Measurements from ENCODE around the gene CDHR2. TPM values are rescaled to one million over a fixed set of nuclear protein-coding genes. Genes with fewer than 3 reads are reported as not detected.
A peak's percentile ranks its signal among the peaks of the same experiment; 100 is the strongest.

CDHR2 gene
- total and polyA plus RNA-seq, 2 of the 13 experiments (the other 11 are each of a cell fraction or from before 2014, with no cell fraction given), result 17.9 to 20.9 TPM

DNA sequence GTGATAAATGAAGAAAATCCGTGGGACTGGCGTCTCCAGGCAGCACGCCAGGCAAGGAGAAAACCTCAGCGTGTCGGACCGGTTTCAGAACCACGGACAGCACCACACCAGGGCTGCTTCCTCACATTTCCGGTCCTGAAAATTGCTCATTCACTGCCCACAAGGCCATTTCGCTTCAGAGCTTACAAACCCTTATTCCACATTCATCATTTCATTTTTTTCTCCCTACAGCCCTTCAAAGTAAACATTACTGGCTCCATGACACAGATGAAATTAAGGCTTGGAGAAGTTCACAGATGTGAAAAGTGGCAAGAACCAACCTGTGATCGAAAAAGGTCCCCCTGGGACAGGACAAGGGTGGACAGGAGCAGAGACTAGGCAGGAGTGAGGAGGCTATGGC lies 62.3 kb downstream of the CDHR2 start (continued):
- TF ChIP-seq HDAC2 (CRISPR knock-in tag; IDR thresholded peaks at IDR 0.05) (peak; percentile 73; the same call in 1 of the 2 replicates), ZNF263 (CRISPR knock-in tag; IDR thresholded peaks at IDR 0.05) (no peak), DNMT3B (CRISPR knock-in tag; conservative IDR thresholded peaks at IDR 0.05) (peak; percentile 95), SIX4 (CRISPR knock-in tag; IDR thresholded peaks at IDR 0.05) (peak; percentile 36; the same call in 1 of the 2 replicates), TARDBP (CRISPR knock-in tag; IDR thresholded peaks at IDR 0.05) (no peak), EED (CRISPR knock-in tag; IDR thresholded peaks at IDR 0.05) (no peak), MNT (IDR thresholded peaks at IDR 0.05) (no peak), MAFG (CRISPR knock-in tag; IDR thresholded peaks at IDR 0.05) (no peak), TCF12 (IDR thresholded peaks at IDR 0.05) (no peak), TCF12 (CRISPR knock-in tag; IDR thresholded peaks at IDR 0.05) (no peak), ZNF83 (CRISPR knock-in tag; IDR thresholded peaks at IDR 0.05; ENCODE audit: borderline replicate concordance) (no peak), HOXA5 (CRISPR knock-in tag; IDR thresholded peaks at IDR 0.05) (peak; percentile 79), TFDP1 (CRISPR knock-in tag; IDR thresholded peaks at IDR 0.05; ENCODE audit: borderline replicate concordance) (peak; percentile 35; the same call in 1 of the 2 replicates), ZNF816 (CRISPR knock-in tag; IDR thresholded peaks at IDR 0.05; ENCODE audit: borderline replicate concordance) (no peak), HCFC1 (IDR thresholded peaks at IDR 0.05; ENCODE audit: low read depth, low read length) (no peak), ZBTB42 (CRISPR knock-in tag; IDR thresholded peaks at IDR 0.05) (no peak), BORCS8-MEF2B (CRISPR knock-in tag; IDR thresholded peaks at IDR 0.05) (peak; percentile 87), MXD4 (CRISPR knock-in tag; IDR thresholded peaks at IDR 0.05) (peak; percentile 76; the same call in 1 of the 2 replicates), ZNF598 (CRISPR knock-in tag; IDR thresholded peaks at IDR 0.05; ENCODE audit: borderline replicate concordance) (no peak), YY1 (IDR thresholded peaks at IDR 0.05; ENCODE audit: insufficient read depth, insufficient replicate concordance, low read depth, low read length) (no peak), DMAP1 (CRISPR knock-in tag; IDR thresholded peaks at IDR 0.05) (no peak), ZNF12 (CRISPR knock-in tag; IDR thresholded peaks at IDR 0.05) (peak; percentile 80; the same call in 1 of the 2 replicates), GTF3A (CRISPR knock-in tag; conservative IDR thresholded peaks at IDR 0.05) (no peak)
- TF ChIP-seq, protein P1, sequence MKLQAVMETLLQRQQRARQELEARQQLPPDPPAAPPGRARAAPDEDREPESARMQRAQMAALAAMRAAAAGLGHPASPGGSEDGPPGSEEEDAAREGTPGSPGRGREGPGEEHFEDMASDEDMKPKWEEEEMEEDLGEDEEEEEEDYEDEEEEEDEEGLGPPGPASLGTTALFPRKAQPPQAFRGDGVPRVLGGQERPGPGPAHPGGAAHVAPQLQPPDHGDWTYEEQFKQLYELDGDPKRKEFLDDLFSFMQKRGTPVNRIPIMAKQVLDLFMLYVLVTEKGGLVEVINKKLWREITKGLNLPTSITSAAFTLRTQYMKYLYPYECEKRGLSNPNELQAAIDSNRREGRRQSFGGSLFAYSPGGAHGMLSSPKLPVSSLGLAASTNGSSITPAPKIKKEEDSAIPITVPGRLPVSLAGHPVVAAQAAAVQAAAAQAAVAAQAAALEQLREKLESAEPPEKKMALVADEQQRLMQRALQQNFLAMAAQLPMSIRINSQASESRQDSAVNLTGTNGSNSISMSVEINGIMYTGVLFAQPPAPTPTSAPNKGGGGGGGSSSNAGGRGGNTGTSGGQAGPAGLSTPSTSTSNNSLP (IDR thresholded peaks at IDR 0.05; ENCODE audit: low read depth, low read length), result no peak
- TF ChIP-seq, protein P2, sequence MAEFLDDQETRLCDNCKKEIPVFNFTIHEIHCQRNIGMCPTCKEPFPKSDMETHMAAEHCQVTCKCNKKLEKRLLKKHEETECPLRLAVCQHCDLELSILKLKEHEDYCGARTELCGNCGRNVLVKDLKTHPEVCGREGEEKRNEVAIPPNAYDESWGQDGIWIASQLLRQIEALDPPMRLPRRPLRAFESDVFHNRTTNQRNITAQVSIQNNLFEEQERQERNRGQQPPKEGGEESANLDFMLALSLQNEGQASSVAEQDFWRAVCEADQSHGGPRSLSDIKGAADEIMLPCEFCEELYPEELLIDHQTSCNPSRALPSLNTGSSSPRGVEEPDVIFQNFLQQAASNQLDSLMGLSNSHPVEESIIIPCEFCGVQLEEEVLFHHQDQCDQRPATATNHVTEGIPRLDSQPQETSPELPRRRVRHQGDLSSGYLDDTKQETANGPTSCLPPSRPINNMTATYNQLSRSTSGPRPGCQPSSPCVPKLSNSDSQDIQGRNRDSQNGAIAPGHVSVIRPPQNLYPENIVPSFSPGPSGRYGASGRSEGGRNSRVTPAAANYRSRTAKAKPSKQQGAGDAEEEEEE (CRISPR knock-in tag; IDR thresholded peaks at IDR 0.05; ENCODE audit: borderline replicate concordance), result no peak
- TF ChIP-seq, protein P3, sequence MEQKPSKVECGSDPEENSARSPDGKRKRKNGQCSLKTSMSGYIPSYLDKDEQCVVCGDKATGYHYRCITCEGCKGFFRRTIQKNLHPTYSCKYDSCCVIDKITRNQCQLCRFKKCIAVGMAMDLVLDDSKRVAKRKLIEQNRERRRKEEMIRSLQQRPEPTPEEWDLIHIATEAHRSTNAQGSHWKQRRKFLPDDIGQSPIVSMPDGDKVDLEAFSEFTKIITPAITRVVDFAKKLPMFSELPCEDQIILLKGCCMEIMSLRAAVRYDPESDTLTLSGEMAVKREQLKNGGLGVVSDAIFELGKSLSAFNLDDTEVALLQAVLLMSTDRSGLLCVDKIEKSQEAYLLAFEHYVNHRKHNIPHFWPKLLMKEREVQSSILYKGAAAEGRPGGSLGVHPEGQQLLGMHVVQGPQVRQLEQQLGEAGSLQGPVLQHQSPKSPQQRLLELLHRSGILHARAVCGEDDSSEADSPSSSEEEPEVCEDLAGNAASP (CRISPR knock-in tag; IDR thresholded peaks at IDR 0.05; ENCODE audit: borderline replicate concordance), result peak; percentile 77; the same call in 1 of the 2 replicates

Data from HepG2 (cell line).